CD8-positive, alpha-beta memory T cell (primary cell): ENCODE data around the gene CCDC102B. TPM values are rescaled to one million over a fixed set of nuclear protein-coding genes. Genes with fewer than 3 reads are reported as not detected.

Source experiments
- CTCF ChIA-PET: fragments of 350-600 bp; sonication (Branson Sonifier 250); formaldehyde crosslinking; loops from one replicate; lab custom pipeline; 2021; ENCODE audit warnings: antibody characterized with exemption; lab: Charles Lee
- POLR2A ChIA-PET: fragments of 350-600 bp; sonication (Branson Sonifier 250); formaldehyde crosslinking; loops from one replicate; lab custom pipeline; 2021; ENCODE audit warnings: antibody characterized with exemption; lab: Charles Lee
- DNase-seq, 5 donors: peaks; one replicate each; pipeline versions ENCODE4 v3.0.0 to v3.0.0-alpha.2; 2020 to 2022; ENCODE audit warnings: mixed read lengths in 1 of 5
- H3K27ac ChIP-seq: one replicate; pipeline ENCODE4 v1.7.0; 2013; ENCODE audit warnings: low read depth, mild to moderate bottlenecking, low read length, moderate library complexity
- H3K27me3 ChIP-seq: 2 replicates; pipeline ENCODE4 v1.7.0; 2013; ENCODE audit warnings: low read length, mild to moderate bottlenecking; ENCODE audit not compliant: insufficient read depth, poor library complexity, severe bottlenecking
- H3K36me3 ChIP-seq: 2 replicates; pipeline ENCODE4 v1.7.0; 2013; ENCODE audit warnings: mild to moderate bottlenecking, low read length, moderate library complexity; ENCODE audit not compliant: insufficient read depth
- H3K4me1 ChIP-seq: 2 replicates; pipeline ENCODE4 v1.7.0; 2013; ENCODE audit warnings: mild to moderate bottlenecking, low read length, moderate library complexity; ENCODE audit not compliant: insufficient read depth
- H3K4me3 ChIP-seq: 2 replicates; pipeline ENCODE4 v1.7.0; 2013; ENCODE audit warnings: mild to moderate bottlenecking, low read length
- H3K9me3 ChIP-seq: 2 replicates; pipeline ENCODE4 v1.7.0; 2013; ENCODE audit warnings: mild to moderate bottlenecking, low read length
- H3K27ac Mint-ChIP-seq, 8 donors: one replicate each; pipeline ENCODE4 v1.8.0; 2020 to 2021; ENCODE audit warnings: mixed read lengths in 8 of 8, mild to moderate bottlenecking in 6 of 8, inconsistent platforms in 3 of 8, moderate library complexity in 3 of 8
- H3K27me3 Mint-ChIP-seq, 2 donors: one replicate each; pipeline ENCODE4 v1.8.0; 2020 to 2021; ENCODE audit warnings: mixed read lengths in 2 of 2, mild to moderate bottlenecking in 1 of 2, moderate library complexity in 1 of 2
- H3K36me3 Mint-ChIP-seq, 3 donors: one replicate each; pipeline ENCODE4 v1.8.0; 2020 to 2021; ENCODE audit warnings: mixed read lengths in 3 of 3, inconsistent platforms in 1 of 3, mild to moderate bottlenecking in 1 of 3
- H3K4me1 Mint-ChIP-seq, 3 donors: one replicate each; pipeline ENCODE4 v1.8.0; 2020 to 2021; ENCODE audit warnings: mixed read lengths in 3 of 3, inconsistent platforms in 1 of 3, mild to moderate bottlenecking in 1 of 3
- H3K4me3 Mint-ChIP-seq, 7 donors: one replicate each; pipeline ENCODE4 v1.8.0; 2020 to 2021; ENCODE audit warnings: mixed read lengths in 7 of 7, mild to moderate bottlenecking in 6 of 7, moderate library complexity in 4 of 7, inconsistent platforms in 2 of 7
- H3K9me3 Mint-ChIP-seq, 5 donors: one replicate each; pipeline ENCODE4 v1.8.0; 2020 to 2022; ENCODE audit warnings: mixed read lengths in 5 of 5, mild to moderate bottlenecking in 3 of 5, moderate library complexity in 2 of 5, inconsistent platforms in 1 of 5
- polyA plus RNA-seq: library from polyadenylated mRNA; unstranded; fragments of 300-500 nt; fragmentation: Illumina TruSeq; gene quantifications from one replicate; pipeline ENCODE4 v1.2.3, GENCODE V29; 2021
- total RNA-seq, 2 experiments: library from RNA; stranded (reverse); gene quantifications; one replicate each; pipeline ENCODE4 v1.2.3, GENCODE V29; 2021

The CCDC102B gene
- total and polyA plus RNA-seq, 3 experiments from 2014 or later = 0.75 to 4.7 (median 1.1) TPM

DNA sequence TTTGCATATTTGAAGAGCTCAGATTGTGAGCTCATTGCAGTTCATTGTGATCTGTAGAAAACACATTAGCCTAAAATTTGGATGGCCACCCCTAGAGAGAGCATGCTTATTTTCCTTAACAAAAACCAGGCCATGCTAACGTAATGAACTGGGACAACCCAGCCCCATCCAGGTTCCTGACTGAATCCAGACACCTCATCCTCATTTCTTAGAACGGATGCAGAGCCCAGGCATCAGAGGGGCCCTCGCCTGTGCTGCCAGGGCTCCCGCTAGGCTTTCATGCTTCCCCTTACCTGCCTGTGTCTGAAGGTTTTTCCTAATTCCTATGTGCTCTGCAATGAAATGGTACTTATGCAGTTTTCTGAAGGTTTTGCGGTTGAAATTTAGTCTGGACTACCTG, 171.1 kb downstream of the CCDC102B start:
- no peaks in the 10 kb centered on the region for H3K9me3 ChIP-seq
- H3K27ac ChIP-seq = no peak overlapping the region
- Mint-ChIP-seq H3K36me3 (no peaks in the 10 kb centered on the region), H3K4me3 (no peak overlapping the region), H3K9me3 (no peaks in the 10 kb centered on the region), H3K27ac (no peak overlapping the region), H3K4me1 (no peaks in the 10 kb centered on the region), H3K27me3 (no peaks in the 10 kb centered on the region)
- CTCF ChIA-PET = no interaction called here
- no peaks in the 10 kb centered on the region for H3K4me1 ChIP-seq
- POLR2A ChIA-PET = no interaction called here
- H3K27me3 ChIP-seq = no peaks in the 10 kb centered on the region
- no peaks in the 10 kb centered on the region for H3K36me3 ChIP-seq
- H3K4me3 ChIP-seq = no peak overlapping the region
- no peak for DNase-seq

DNA sequence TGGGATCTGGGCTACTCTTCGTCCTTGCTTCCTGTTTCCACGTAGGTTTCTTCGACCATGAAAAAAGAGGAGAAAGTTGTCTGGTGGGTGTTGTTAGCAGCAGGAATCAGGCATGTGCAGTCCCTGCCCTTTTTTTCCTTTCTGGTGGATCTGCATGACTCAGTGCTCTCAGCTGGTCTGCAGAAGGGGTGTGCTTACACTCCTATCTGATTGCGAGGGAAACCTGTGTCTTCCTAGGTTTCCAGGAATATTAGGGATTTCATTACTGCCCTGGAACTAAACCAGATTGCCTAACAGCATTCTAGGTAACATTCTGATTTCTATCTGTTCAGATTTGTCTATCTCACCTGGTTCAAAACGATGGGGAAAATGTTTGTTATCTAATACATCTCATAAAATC, 174.3 kb downstream of the CCDC102B start:
- no peaks in the 10 kb centered on the region for H3K27me3 ChIP-seq
- no peaks in the 10 kb centered on the region for H3K4me1 ChIP-seq
- H3K4me3 ChIP-seq = no peak overlapping the region
- ChIA-PET POLR2A (no interaction called here), CTCF (no interaction called here)
- no peak overlapping the region for H3K27ac ChIP-seq
- Mint-ChIP-seq H3K36me3 (no peaks in the 10 kb centered on the region), H3K27ac (no peak overlapping the region), H3K4me3 (no peak overlapping the region), H3K4me1 (no peaks in the 10 kb centered on the region), H3K27me3 (no peaks in the 10 kb centered on the region), H3K9me3 (no peaks in the 10 kb centered on the region)
- H3K36me3 ChIP-seq = no peaks in the 10 kb centered on the region
- DNase-seq = no peak
- no peaks in the 10 kb centered on the region for H3K9me3 ChIP-seq

DNA sequence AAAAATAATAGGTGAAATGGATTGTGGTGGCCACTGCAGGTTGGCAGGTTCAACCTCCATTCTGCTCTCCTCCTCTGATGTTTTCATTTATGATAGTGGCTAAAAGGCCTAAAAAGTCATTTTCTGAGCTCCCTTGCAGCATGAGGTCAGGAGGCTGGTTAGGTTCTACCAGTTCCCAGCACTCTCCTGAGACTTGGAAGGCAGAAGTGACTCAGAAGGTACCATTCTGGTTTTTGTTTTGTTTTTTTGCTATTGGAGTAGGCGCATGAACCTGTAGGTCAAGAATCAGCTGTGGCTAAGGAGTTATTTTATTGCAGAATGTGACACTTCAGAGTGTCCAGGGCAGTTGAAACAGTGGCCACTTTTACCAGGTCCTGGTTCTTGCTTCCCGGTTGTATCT, 181.9 kb downstream of the CCDC102B start:
- ChIA-PET CTCF (no interaction called here), POLR2A (no interaction called here)
- Mint-ChIP-seq H3K27me3 (no peaks in the 10 kb centered on the region), H3K9me3 (peaks cover 0 to 2% (median 0%) of the 10 kb centered on the region in 5 donors), H3K4me1 (no peaks in the 10 kb centered on the region), H3K4me3 (no peak overlapping the region), H3K27ac (no peak overlapping the region), H3K36me3 (no peaks in the 10 kb centered on the region)
- Histone ChIP-seq H3K4me3 (no peak overlapping the region), H3K27ac (no peak overlapping the region), H3K4me1 (no peaks in the 10 kb centered on the region), H3K9me3 (no peaks in the 10 kb centered on the region), H3K36me3 (no peaks in the 10 kb centered on the region), H3K27me3 (no peaks in the 10 kb centered on the region)
- no peak for DNase-seq

DNA sequence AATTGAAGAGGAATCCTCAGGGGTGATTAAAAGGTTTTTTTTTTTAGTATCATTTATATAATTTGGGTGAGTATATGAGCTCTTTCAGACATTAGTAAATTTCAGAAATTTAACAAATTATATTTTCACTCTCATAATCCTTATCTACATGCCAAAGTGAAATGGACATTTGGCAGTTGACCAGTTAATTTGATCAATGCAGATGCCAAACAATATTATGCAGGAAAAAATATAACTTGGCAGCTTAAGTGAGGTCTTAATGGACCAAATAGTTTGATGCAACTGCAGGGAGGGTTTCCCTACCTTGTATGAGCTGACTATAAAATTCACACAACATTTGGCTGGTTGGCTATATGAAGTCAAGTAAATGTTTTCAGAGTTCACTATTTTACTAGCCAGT, 185.2 kb downstream of the CCDC102B start:
- no peak overlapping the region for H3K27ac ChIP-seq
- ChIA-PET POLR2A (no interaction called here), CTCF (no interaction called here)
- H3K9me3 ChIP-seq = no peaks in the 10 kb centered on the region
- Mint-ChIP-seq H3K4me3 (no peak overlapping the region), H3K4me1 (no peaks in the 10 kb centered on the region), H3K27ac (no peak overlapping the region), H3K27me3 (no peaks in the 10 kb centered on the region), H3K9me3 (peaks cover 0 to 11% (median 2%) of the 10 kb centered on the region in 5 donors), H3K36me3 (peaks cover 0 to 1% (median 0%) of the 10 kb centered on the region in 3 donors)
- DNase-seq = no peak
- no peaks in the 10 kb centered on the region for H3K27me3 ChIP-seq
- no peaks in the 10 kb centered on the region for H3K36me3 ChIP-seq
- H3K4me1 ChIP-seq = no peaks in the 10 kb centered on the region
- no peak overlapping the region for H3K4me3 ChIP-seq

DNA sequence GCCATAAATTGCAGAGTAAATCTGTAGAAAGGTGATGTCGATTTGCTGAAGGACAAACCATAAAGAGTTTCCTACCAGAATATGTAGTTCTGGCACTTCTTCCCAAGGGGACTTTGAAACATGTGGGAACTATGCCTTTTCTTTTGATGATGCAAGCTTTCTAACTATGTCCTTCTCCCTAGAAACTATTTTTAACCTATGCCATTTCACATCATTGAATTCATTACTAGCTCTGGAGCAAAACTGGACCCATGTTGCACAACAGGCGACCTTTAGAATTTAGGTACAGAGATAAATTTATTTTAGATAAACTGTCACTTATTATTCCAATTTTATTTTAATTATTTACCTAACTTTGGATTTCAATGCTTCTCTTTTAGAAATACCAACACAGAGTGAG, 186.5 kb downstream of the CCDC102B start:
- Mint-ChIP-seq H3K4me3 (no peak overlapping the region), H3K9me3 (peaks cover 0 to 14% (median 2%) of the 10 kb centered on the region in 5 donors), H3K27ac (no peak overlapping the region)

DNA sequence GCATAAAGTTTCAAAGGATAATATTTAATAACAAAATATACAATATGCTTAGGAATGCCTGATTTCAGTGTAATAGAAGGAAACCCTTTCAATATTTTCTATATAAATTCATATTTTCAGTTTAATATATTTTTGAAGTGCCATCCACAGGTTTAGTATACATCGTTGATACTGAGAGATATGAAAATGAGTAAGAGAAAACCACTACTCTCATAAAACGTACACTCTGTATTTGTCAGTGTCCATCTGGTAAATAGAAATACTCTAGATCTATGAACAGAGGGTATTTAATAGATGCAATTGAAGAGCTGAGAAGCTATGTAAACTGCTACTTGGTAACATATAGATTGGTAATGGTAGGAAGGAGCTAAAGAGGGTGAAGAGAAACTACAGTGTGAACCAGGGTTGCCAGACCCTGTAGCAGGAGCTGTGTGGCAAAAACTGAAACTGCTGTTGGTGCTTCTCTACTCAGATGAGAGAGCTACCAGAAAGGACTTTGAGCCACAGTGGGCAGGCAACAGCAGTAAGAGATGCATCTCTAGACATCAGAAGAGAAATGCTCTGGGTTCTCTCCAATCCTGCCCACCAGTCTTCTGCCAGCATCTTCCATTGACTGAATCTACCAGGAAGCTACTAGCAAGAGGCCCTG, 187.4 kb downstream of the CCDC102B start:
- Histone ChIP-seq H3K27me3 (no peaks in the 10 kb centered on the region), H3K27ac (no peak overlapping the region), H3K36me3 (no peaks in the 10 kb centered on the region), H3K4me1 (no peaks in the 10 kb centered on the region), H3K4me3 (no peak overlapping the region), H3K9me3 (no peaks in the 10 kb centered on the region)
- H3K4me3 Mint-ChIP-seq = no peak overlapping the region
- ChIA-PET POLR2A (no interaction called here), CTCF (no interaction called here)
- peaks cover 0 to 1% (median 0%) of the 10 kb centered on the region in 3 donors for H3K36me3 Mint-ChIP-seq
- DNase-seq = no peak
- H3K27ac Mint-ChIP-seq = no peak overlapping the region
- peaks cover 0 to 4% of the 10 kb centered on the region in 2 donors for H3K27me3 Mint-ChIP-seq
- no peaks in the 10 kb centered on the region for H3K4me1 Mint-ChIP-seq
- H3K9me3 Mint-ChIP-seq = peaks cover 0 to 14% (median 2%) of the 10 kb centered on the region in 5 donors

More for the DNA sequence above, 186.5 kb downstream of the CCDC102B start:
- Histone ChIP-seq H3K27ac (no peak overlapping the region), H3K4me3 (no peak overlapping the region), H3K36me3 (no peaks in the 10 kb centered on the region), H3K4me1 (no peaks in the 10 kb centered on the region), H3K27me3 (no peaks in the 10 kb centered on the region), H3K9me3 (no peaks in the 10 kb centered on the region)
- ChIA-PET POLR2A (no interaction called here), CTCF (no interaction called here)
- DNase-seq = no peak
- H3K27me3 Mint-ChIP-seq = no peaks in the 10 kb centered on the region
- H3K4me1 Mint-ChIP-seq = no peaks in the 10 kb centered on the region
- H3K36me3 Mint-ChIP-seq = peaks cover 0 to 1% (median 0%) of the 10 kb centered on the region in 3 donors

DNA sequence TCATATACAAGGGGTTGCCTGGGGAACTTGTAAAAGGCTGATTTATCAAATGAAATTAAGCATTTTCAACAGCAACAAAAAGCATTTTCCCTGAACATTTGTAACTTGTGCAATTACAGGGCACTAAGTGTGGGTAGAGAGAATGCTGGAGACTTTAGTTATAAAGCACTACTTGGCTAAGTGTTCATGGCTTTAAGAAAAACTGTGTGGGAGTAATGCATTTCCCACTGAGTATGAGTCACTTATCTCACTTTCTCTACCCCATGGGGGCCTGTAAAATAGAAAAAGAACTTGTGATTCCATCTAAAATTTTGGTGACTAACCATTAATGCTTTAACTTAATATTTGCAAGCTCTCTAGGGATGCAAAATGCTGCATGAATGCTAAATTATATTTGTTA, 193.4 kb downstream of the CCDC102B start:
- ChIA-PET POLR2A (no interaction called here), CTCF (no interaction called here)
- Mint-ChIP-seq H3K27me3 (peaks cover 0 to 8% of the 10 kb centered on the region in 2 donors), H3K27ac (no peak overlapping the region), H3K9me3 (peaks cover 0 to 13% (median 1%) of the 10 kb centered on the region in 5 donors), H3K4me3 (no peak overlapping the region), H3K4me1 (no peaks in the 10 kb centered on the region), H3K36me3 (no peaks in the 10 kb centered on the region)
- H3K9me3 ChIP-seq = no peaks in the 10 kb centered on the region
- no peak for DNase-seq
- H3K36me3 ChIP-seq = no peaks in the 10 kb centered on the region
- H3K4me3 ChIP-seq = no peak overlapping the region
- no peak overlapping the region for H3K27ac ChIP-seq
- H3K27me3 ChIP-seq = no peaks in the 10 kb centered on the region
- no peaks in the 10 kb centered on the region for H3K4me1 ChIP-seq

DNA sequence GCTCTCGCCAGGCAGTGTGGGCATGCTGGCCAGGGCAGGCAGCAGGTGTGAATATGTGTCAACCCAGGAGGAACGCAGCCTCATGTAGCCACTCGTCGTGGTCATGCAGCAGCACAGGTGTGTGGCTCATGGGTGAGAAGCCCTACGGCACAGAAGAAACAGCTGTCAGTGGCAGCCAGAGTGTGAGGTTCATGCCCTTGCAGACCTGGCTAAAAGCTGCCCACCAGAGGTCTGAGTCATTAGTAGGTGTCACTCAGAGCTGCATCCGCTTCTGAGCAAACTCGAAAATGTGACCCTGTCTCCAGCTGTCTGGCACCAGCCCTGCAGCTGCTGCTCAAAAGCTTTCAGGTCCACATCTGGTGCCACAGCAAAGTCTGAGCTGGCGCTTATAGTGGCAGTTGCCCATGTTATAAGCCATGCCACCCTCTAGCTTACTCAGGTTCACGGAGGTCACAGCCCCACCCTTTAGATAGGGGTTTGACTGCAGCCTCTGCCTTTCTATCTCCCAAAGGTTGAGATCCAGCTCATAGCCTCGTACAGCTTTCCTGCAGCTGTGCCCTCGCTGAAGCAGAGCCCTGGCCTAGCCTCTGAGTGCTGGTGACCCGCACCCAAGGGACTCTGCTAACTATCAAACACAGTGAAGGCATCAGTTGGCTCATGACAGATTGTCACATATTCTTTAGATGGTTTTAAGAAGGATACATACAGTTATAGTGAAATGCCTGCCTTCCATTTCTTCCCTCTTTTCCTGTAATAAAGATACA, 195.0 kb downstream of the CCDC102B start:
- Mint-ChIP-seq H3K36me3 (no peaks in the 10 kb centered on the region), H3K27ac (no peak overlapping the region), H3K4me3 (no peak overlapping the region), H3K4me1 (no peaks in the 10 kb centered on the region), H3K27me3 (peaks cover 0 to 8% of the 10 kb centered on the region in 2 donors), H3K9me3 (peaks cover 0 to 11% (median 1%) of the 10 kb centered on the region in 5 donors)
- H3K4me3 ChIP-seq = no peak overlapping the region
- CTCF ChIA-PET = no interaction called here
- H3K27me3 ChIP-seq = no peaks in the 10 kb centered on the region
- H3K27ac ChIP-seq = no peak overlapping the region
- no peaks in the 10 kb centered on the region for H3K9me3 ChIP-seq
- no peak for DNase-seq
- no peaks in the 10 kb centered on the region for H3K4me1 ChIP-seq
- POLR2A ChIA-PET = no interaction called here
- H3K36me3 ChIP-seq = no peaks in the 10 kb centered on the region
